Mesenchymal stem cell (in vitro differentiated cells and primary cell): Measurements from ENCODE around the gene LAMP2.

Experiments used
- DNase-seq: peaks from one replicate; pipeline ENCODE4 v3.0.0-alpha.2; 2013
- H2AFZ ChIP-seq: one replicate; pipeline ENCODE4 v1.6.1; 2013; ENCODE audit warnings: low read depth, mild to moderate bottlenecking, control low read depth, inconsistent platforms, low read length, moderate library complexity
- H2AK5ac ChIP-seq: 2 replicates; pipeline ENCODE4 v1.6.1; 2013; ENCODE audit warnings: low read length, moderate library complexity, mild to moderate bottlenecking, inconsistent platforms; ENCODE audit not compliant: severe bottlenecking
- H2BK120ac ChIP-seq: one replicate; pipeline ENCODE4 v1.6.1; 2013; ENCODE audit warnings: low read depth, mild to moderate bottlenecking, inconsistent platforms, low read length, moderate library complexity
- H2BK12ac ChIP-seq, 2 experiments: one replicate each; pipeline ENCODE4 v1.6.1; 2013; ENCODE audit warnings: inconsistent platforms in 2 of 2, low read length in 2 of 2, mild to moderate bottlenecking in 2 of 2, moderate library complexity in 2 of 2, control low read depth in 1 of 2
- H2BK15ac ChIP-seq: one replicate; pipeline ENCODE4 v1.6.1; 2013; ENCODE audit warnings: mild to moderate bottlenecking, low read depth, inconsistent platforms; ENCODE audit not compliant: poor library complexity, severe bottlenecking
- H2BK5ac ChIP-seq: 2 replicates; pipeline ENCODE4 v1.6.1; 2013; ENCODE audit warnings: low read depth, mild to moderate bottlenecking, low read length, control low read depth, inconsistent platforms; ENCODE audit not compliant: poor library complexity, severe bottlenecking
- H3K14ac ChIP-seq, 2 experiments: one replicate each; pipeline ENCODE4 v1.6.1; 2013; ENCODE audit warnings: inconsistent platforms in 2 of 2, low read length in 2 of 2, control low read depth in 1 of 2, mild to moderate bottlenecking in 1 of 2, moderate library complexity in 1 of 2
- H3K18ac ChIP-seq, 2 experiments: one replicate each; pipeline ENCODE4 v1.6.1; 2013; ENCODE audit warnings: inconsistent platforms in 2 of 2, low read length in 2 of 2, control low read depth in 1 of 2, low read depth in 1 of 2, mild to moderate bottlenecking in 1 of 2
- H3K23ac ChIP-seq, 2 experiments: one replicate each; pipeline ENCODE4 v1.6.1; 2013; ENCODE audit warnings: inconsistent platforms in 2 of 2, low read length in 2 of 2, mild to moderate bottlenecking in 2 of 2, moderate library complexity in 2 of 2, control low read depth in 1 of 2
- H3K27ac ChIP-seq: 2 replicates; pipeline ENCODE4 v1.5.1; 2013; ENCODE audit warnings: mild to moderate bottlenecking, moderate library complexity, low read length, control low read depth, inconsistent platforms; ENCODE audit not compliant: poor library complexity, severe bottlenecking
- H3K27me3 ChIP-seq, 2 experiments: 2 replicates each; pipeline versions ENCODE4 v1.6.1 to v1.7.0; 2013; ENCODE audit warnings: low read length in 2 of 2, mild to moderate bottlenecking in 2 of 2, moderate library complexity in 2 of 2, control low read depth in 1 of 2, inconsistent platforms in 1 of 2; ENCODE audit not compliant: control insufficient read depth in 1 of 2, insufficient read depth in 1 of 2
- H3K36me3 ChIP-seq, 2 experiments: 2 replicates each; pipeline versions ENCODE4 v1.6.1 to v1.7.0; 2013; ENCODE audit warnings: low read length in 2 of 2, control low read depth in 1 of 2, inconsistent platforms in 1 of 2, low read depth in 1 of 2, mild to moderate bottlenecking in 1 of 2; ENCODE audit not compliant: insufficient read depth in 2 of 2, control insufficient read depth in 1 of 2
- H3K4ac ChIP-seq, 2 experiments: one replicate each; pipeline ENCODE4 v1.6.1; 2013; ENCODE audit warnings: inconsistent platforms in 2 of 2, low read length in 2 of 2, mild to moderate bottlenecking in 2 of 2, moderate library complexity in 2 of 2, control low read depth in 1 of 2, low read depth in 1 of 2
- H3K4me1 ChIP-seq: 2 replicates; pipeline ENCODE4 v1.6.1; 2013; ENCODE audit warnings: low read depth, low read length, control low read depth; ENCODE audit not compliant: control insufficient read depth, insufficient read depth
- H3K4me2 ChIP-seq: 2 replicates; pipeline ENCODE4 v1.6.1; 2013; ENCODE audit warnings: low read length, mild to moderate bottlenecking, inconsistent platforms; ENCODE audit not compliant: poor library complexity, severe bottlenecking
- H3K4me3 ChIP-seq, 2 experiments: 2 replicates each; pipeline versions ENCODE4 v1.5.1 to v1.7.0; 2013; ENCODE audit warnings: low read length in 2 of 2, mild to moderate bottlenecking in 2 of 2, control low read depth in 1 of 2, low read depth in 1 of 2; ENCODE audit not compliant: insufficient read depth in 1 of 2
- H3K79me1 ChIP-seq: replicated peaks from 2 replicates; pipeline ENCODE4 v1.6.1; 2013; ENCODE audit warnings: mild to moderate bottlenecking, control low read depth, low read length, inconsistent platforms; ENCODE audit not compliant: poor library complexity, severe bottlenecking
- H3K9ac ChIP-seq: 2 replicates; pipeline ENCODE4 v1.7.0; 2013; ENCODE audit warnings: mild to moderate bottlenecking, low read length, moderate library complexity
- H3K9me3 ChIP-seq: 2 replicates; pipeline ENCODE4 v1.7.0; 2013; ENCODE audit warnings: mild to moderate bottlenecking, low read length; ENCODE audit not compliant: control insufficient read depth
- H4K8ac ChIP-seq: one replicate; pipeline ENCODE4 v1.6.1; 2013; ENCODE audit warnings: inconsistent platforms, mild to moderate bottlenecking, low read length, moderate library complexity
- H4K91ac ChIP-seq: one replicate; pipeline ENCODE4 v1.6.1; 2013; ENCODE audit warnings: mild to moderate bottlenecking, low read length, inconsistent platforms
- WGBS: methylation state at CpG from one replicate; pipeline ENCODE4 v1.1.7; 2013; ENCODE audit warnings: mixed read lengths; 5-methylcytosine and 5-hydroxymethylcytosine counted together

The LAMP2 gene

DNA sequence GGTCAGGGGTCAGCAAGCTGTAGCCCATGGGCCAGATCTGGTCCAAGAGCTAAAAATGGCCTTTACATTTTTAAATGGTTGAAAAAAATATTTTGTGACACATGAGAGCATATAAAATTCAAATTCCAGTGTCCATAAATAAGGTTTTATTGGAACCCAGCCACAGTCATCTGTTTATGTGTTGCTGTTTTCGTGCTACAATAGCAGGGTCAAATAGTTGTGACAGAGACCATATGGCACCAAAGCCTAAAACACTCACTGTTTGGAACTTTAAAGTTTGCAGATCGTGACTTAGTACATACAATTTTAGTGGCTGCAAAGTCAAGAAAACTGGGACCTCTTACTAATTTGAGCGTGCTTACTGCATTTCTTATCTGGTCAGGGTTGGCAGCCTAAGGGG lies 29.2 kb downstream of the LAMP2 start:
- Histone ChIP-seq H2BK15ac (no peak overlapping the region), H2BK120ac (no peak overlapping the region), H3K4ac (no peak overlapping the region), H3K4me2 (no peak overlapping the region), H2BK12ac (no peak overlapping the region), H3K9me3 (no peaks in the 10 kb centered on the region), H3K4me3 (no peak overlapping the region), H3K27me3 (no peaks in the 10 kb centered on the region), H3K23ac (no peak overlapping the region), H3K18ac (no peak overlapping the region), H2AFZ (no peak overlapping the region), H3K4me1 (no peaks in the 10 kb centered on the region), H2AK5ac (no peak overlapping the region), H3K9ac (no peak overlapping the region), H3K79me1 (peaks cover 9% of the 10 kb centered on the region), H4K8ac (no peak overlapping the region), H3K14ac (no peak overlapping the region), H2BK5ac (no peak overlapping the region), H3K27ac (no peak overlapping the region), H4K91ac (no peak overlapping the region), H3K36me3 (peaks cover 0 to 79% of the 10 kb centered on the region in 2 experiments)
- WGBS, result 100% methylated on average over 1 of the region's 3 CpGs
- no peak for DNase-seq

GRCh38 chrX:120429776-120430540 lies 39.1 kb downstream of the LAMP2 start:
- Histone ChIP-seq H2AK5ac (no peak overlapping the region), H2BK120ac (no peak overlapping the region), H3K18ac (no peak overlapping the region), H3K4me1 (peaks cover 1% of the 10 kb centered on the region), H3K27me3 (no peaks in the 10 kb centered on the region), H4K91ac (no peak overlapping the region), H2AFZ (no peak overlapping the region), H3K4ac (no peak overlapping the region), H3K14ac (no peak overlapping the region), H3K4me3 (no peak overlapping the region), H2BK5ac (no peak overlapping the region), H3K23ac (no peak overlapping the region), H3K79me1 (no peaks in the 10 kb centered on the region), H3K4me2 (no peak overlapping the region), H4K8ac (no peak overlapping the region), H2BK15ac (no peak overlapping the region), H3K9me3 (no peaks in the 10 kb centered on the region), H3K9ac (no peak overlapping the region), H3K36me3 (peaks cover 0 to 21% of the 10 kb centered on the region in 2 experiments), H3K27ac (no peak overlapping the region), H2BK12ac (no peak overlapping the region)
- no peak for DNase-seq
- 33% methylated on average over 1 of the region's 2 CpGs for WGBS

- H3K36me3 ChIP-seq, result peaks cover 0 to 12% of the 10 kb centered on the region in 2 experiments
- H2BK12ac ChIP-seq, result no peak overlapping the region
- no peak overlapping the region for H3K4me2 ChIP-seq
- no peaks in the 10 kb centered on the region for H3K9me3 ChIP-seq
- H3K18ac ChIP-seq, result no peak overlapping the region
- no peak overlapping the region for H4K8ac ChIP-seq
- 15% methylated on average over 1 of the region's 2 CpGs for WGBS
- peak; percentile 15 for DNase-seq
- H2BK5ac ChIP-seq, result no peak overlapping the region
- no peak overlapping the region for H3K27ac ChIP-seq
- no peak overlapping the region for H2AFZ ChIP-seq
- H3K4ac ChIP-seq, result no peak overlapping the region
- H2BK120ac ChIP-seq, result no peak overlapping the region
- H3K4me3 ChIP-seq, result no peak overlapping the region
- no peak overlapping the region for H2AK5ac ChIP-seq
- no peak overlapping the region for H3K23ac ChIP-seq
- H3K27me3 ChIP-seq, result no peaks in the 10 kb centered on the region
- no peak overlapping the region for H2BK15ac ChIP-seq
- no peak overlapping the region for H3K14ac ChIP-seq
- no peaks in the 10 kb centered on the region for H3K79me1 ChIP-seq
- H3K4me1 ChIP-seq, result peaks cover 1% of the 10 kb centered on the region
- no peak overlapping the region for H3K9ac ChIP-seq
- H4K91ac ChIP-seq, result no peak overlapping the region
These were observed 40.8 kb downstream of the LAMP2 start for GRCh38 chrX:120428309-120428708.

GRCh38 chrX:120426599-120426998 lies 42.5 kb downstream of the LAMP2 start:
- H3K36me3 ChIP-seq, result peaks cover 0 to 3% of the 10 kb centered on the region in 2 experiments
- no peaks in the 10 kb centered on the region for H3K79me1 ChIP-seq
- no peak overlapping the region for H2BK5ac ChIP-seq
- no peak overlapping the region for H3K9ac ChIP-seq
- H3K27me3 ChIP-seq, result no peaks in the 10 kb centered on the region
- peaks cover 1% of the 10 kb centered on the region for H3K4me1 ChIP-seq
- H2BK120ac ChIP-seq, result no peak overlapping the region
- no peak overlapping the region for H3K4me2 ChIP-seq
- H3K14ac ChIP-seq, result no peak overlapping the region
- DNase-seq, result no peak
- no peak overlapping the region for H2AFZ ChIP-seq
- H3K4ac ChIP-seq, result no peak overlapping the region
- no peak overlapping the region for H2AK5ac ChIP-seq
- no peaks in the 10 kb centered on the region for H3K9me3 ChIP-seq
- no peak overlapping the region for H3K27ac ChIP-seq
- H4K91ac ChIP-seq, result no peak overlapping the region
- H3K4me3 ChIP-seq, result no peak overlapping the region
- no peak overlapping the region for H3K18ac ChIP-seq
- no peak overlapping the region for H2BK15ac ChIP-seq
- no peak overlapping the region for H4K8ac ChIP-seq
- no peak overlapping the region for H2BK12ac ChIP-seq
- H3K23ac ChIP-seq, result no peak overlapping the region
